OCI-LY3 (cell line): ENCODE data around the gene CAMK2D.

Experiments used
- EZH2phosphoT487 ChIP-seq: fragments of 200-600 bp; shearing (Covaris generic); IDR thresholded peaks from 2 replicates; pipeline ENCODE4 v1.6.1; 2018; ENCODE audit warnings: antibody characterized with exemption, mixed run types, low read depth
- TF ChIP-seq, protein P1 (sequence below): fragments of 200-600, 300-600 bp; sonication (generic); IDR thresholded peaks from 2 replicates; pipeline ENCODE4 v1.5.1; 2014; ENCODE audit warnings: antibody characterized with exemption, low read length, low read depth

- TF ChIP-seq, protein P1, sequence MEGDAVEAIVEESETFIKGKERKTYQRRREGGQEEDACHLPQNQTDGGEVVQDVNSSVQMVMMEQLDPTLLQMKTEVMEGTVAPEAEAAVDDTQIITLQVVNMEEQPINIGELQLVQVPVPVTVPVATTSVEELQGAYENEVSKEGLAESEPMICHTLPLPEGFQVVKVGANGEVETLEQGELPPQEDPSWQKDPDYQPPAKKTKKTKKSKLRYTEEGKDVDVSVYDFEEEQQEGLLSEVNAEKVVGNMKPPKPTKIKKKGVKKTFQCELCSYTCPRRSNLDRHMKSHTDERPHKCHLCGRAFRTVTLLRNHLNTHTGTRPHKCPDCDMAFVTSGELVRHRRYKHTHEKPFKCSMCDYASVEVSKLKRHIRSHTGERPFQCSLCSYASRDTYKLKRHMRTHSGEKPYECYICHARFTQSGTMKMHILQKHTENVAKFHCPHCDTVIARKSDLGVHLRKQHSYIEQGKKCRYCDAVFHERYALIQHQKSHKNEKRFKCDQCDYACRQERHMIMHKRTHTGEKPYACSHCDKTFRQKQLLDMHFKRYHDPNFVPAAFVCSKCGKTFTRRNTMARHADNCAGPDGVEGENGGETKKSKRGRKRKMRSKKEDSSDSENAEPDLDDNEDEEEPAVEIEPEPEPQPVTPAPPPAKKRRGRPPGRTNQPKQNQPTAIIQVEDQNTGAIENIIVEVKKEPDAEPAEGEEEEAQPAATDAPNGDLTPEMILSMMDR = no peak
- no peak for TF ChIP-seq EZH2phosphoT487
Measured at GRCh38 chr4:113692809-113693411, 68.6 kb downstream of the CAMK2D start.
